Coronary artery (tissue), 2 donors: Measurements from ENCODE around the gene PKD2L1.

ENCODE experiments used
- DNase-seq: peaks from one replicate; pipeline ENCODE4 v3.0.0-alpha.2; 2017; ENCODE audit warnings: low spot score
- H3K27ac ChIP-seq, 2 donors: fragments of 200-600 bp; sonication (generic); one replicate each; pipeline ENCODE4 v1.5.1; 2016 to 2019
- H3K4me3 ChIP-seq: fragments of 200-600 bp; sonication (generic); 2 replicates; pipeline ENCODE4 v1.5.1; 2016; ENCODE audit warnings: mild to moderate bottlenecking, moderate library complexity
- TF ChIP-seq, protein P1 (sequence below): fragments of 200-600 bp; sonication (generic); IDR thresholded peaks from one replicate; pipeline ENCODE4 v1.5.1; 2019; ENCODE audit warnings: antibody characterized with exemption

The PKD2L1 gene

DNA sequence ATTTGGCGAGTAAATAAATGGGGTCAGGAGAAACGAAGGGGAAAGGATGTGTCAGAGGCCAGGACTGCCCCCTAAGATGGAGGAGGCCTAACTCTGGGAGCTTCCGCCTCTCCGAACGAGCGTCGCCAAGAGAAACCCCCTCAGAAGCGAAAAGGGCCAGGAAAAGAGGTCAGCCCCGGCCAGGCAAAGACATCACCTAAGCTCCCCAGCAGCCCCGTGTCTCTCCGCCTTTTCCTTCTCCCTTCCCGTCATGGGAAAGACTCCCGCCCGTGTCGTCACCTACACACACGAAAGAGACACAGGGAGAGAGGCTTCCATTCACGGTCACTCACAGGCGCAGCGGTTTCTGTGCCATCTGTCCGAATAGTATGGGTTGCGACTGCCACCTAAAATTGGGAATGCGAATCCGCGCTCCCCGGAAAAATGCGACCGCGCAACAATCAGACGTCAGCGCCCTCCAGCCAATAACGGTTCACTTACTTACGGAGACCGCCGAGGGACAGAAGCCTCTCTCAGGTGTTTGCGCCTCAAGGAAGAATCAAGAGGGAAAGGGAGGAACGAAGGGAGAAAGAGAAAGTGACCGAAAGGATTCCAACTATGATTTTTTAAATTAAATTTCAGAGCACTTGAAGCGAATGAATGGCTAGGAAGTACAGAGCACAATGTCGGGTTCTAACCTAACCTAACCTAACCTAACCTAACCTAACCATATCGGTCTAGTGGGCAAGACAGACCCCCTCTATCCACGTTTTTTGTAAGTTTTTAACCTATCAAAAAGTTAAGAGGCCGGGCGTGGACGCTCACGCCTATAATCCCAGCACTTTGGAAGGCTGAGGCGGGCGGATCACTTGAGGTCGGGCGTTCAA, 62.6 kb downstream of the PKD2L1 start, which contains the start of gene CWF19L1:
Gene CWF19L1 (minus strand): TSS at position 400 of the 866 bp plus-strand sequence. CDS start 45 bp downstream, at position 355.
- peak within 1 kb of the TSS; percentile 74 to 81 for H3K27ac ChIP-seq
- DNase-seq = peak; percentile 90
- H3K4me3 ChIP-seq = peak within 1 kb of the TSS; percentile 87
- TF ChIP-seq, protein P1, sequence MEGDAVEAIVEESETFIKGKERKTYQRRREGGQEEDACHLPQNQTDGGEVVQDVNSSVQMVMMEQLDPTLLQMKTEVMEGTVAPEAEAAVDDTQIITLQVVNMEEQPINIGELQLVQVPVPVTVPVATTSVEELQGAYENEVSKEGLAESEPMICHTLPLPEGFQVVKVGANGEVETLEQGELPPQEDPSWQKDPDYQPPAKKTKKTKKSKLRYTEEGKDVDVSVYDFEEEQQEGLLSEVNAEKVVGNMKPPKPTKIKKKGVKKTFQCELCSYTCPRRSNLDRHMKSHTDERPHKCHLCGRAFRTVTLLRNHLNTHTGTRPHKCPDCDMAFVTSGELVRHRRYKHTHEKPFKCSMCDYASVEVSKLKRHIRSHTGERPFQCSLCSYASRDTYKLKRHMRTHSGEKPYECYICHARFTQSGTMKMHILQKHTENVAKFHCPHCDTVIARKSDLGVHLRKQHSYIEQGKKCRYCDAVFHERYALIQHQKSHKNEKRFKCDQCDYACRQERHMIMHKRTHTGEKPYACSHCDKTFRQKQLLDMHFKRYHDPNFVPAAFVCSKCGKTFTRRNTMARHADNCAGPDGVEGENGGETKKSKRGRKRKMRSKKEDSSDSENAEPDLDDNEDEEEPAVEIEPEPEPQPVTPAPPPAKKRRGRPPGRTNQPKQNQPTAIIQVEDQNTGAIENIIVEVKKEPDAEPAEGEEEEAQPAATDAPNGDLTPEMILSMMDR = no peak

DNA sequence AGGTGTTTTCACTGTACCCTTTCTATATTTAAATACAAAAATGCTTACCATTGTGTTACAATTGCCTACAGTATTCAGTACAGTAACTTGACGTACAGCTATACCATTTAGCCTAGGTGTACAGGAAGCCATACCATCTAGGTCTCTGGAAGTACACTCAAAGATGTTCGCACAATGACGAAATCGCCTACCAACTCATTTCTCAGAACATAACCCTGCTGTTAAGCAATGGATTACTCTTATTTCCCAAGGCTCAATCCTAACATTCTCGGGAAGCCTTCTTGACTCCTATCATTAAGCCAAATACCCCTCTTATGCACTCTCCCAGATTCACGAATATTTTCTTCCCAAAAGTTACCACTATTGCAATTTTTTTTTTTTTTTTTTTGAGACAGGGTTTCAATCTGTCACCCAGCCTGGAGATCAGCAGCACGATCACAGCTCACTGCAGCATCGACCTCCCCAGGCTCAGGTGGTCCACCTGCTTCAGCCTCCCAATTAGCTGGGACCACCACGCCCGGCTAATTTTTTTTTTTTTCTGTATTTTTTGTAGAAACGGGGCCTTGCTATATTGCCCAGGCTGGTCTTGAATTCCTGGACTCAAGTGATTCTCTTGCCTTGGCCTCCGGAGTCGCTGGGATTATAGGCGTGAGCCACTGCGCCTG, 64.1 kb downstream of the PKD2L1 start:
- H3K27ac ChIP-seq = no peak overlapping the region
- TF ChIP-seq, protein P1 = no peak
- no peak overlapping the region for H3K4me3 ChIP-seq
- DNase-seq = no peak

DNA sequence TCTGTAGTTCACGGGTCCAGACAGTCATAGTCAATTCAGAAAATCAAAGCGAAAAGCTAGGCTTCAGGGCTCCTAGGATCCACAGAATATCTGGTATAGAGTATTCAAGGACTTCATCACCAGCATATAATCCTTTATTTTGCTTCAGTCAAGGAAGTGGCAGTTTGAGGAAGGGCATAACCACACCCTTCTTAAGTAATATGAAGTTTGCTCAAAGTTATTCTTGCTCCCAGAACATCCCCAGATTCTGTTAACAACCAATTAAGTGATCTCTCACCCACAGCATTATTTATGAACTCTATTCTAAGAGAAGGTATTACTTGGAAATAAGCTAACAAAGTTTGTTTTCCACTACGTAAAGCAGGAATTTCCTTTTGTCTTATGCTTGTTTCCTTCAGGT, 75.8 kb downstream of the PKD2L1 start:
- TF ChIP-seq, protein P1 = no peak
- DNase-seq = no peak
- no peak overlapping the region for H3K27ac ChIP-seq

DNA sequence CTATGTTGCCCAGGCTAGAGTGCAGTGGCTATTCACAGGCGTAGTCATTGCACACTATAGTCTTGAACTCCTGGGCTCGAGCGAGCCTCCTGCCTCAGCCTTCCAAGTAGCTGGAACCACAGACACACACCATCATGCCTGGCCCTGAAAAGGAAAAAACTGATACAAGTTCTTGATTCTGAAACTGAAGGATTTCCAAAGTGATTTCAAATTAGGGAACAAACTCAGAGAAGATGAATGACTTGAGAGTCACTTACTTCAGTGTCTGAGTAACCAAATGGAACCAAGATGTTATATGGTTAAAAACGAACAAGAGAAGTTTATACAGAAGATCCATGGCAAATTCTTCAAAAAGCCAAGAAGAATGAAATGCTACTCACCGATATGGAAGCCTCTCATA, 77.0 kb downstream of the PKD2L1 start:
- DNase-seq = no peak
- Histone ChIP-seq H3K27ac (no peak overlapping the region), H3K4me3 (no peak overlapping the region)
- TF ChIP-seq, protein P1 = no peak

More for the DNA sequence above, 75.8 kb downstream of the PKD2L1 start:
- no peak overlapping the region for H3K4me3 ChIP-seq

DNA sequence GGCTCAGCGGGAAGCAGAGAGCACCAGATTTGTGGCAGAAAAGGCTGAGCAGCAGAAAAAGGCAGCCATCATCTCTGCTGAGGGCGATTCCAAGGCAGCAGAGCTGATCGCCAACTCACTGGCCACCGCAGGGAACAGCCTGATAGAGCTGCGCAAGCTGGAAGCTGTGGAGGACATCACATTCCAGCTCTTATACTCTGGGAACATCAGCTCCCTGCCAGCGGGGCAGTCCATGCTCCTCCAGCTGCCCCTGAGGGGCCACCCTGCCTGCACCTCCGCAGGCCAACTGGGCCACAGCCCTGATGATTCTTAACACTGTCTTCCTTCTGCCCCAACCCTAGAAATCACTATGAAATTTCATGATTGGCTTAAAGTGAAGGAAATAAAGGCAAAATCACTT, 81.2 kb downstream of the PKD2L1 start:
- Histone ChIP-seq H3K27ac (no peak overlapping the region), H3K4me3 (no peak overlapping the region)
- TF ChIP-seq, protein P1 = no peak
- DNase-seq = no peak

DNA sequence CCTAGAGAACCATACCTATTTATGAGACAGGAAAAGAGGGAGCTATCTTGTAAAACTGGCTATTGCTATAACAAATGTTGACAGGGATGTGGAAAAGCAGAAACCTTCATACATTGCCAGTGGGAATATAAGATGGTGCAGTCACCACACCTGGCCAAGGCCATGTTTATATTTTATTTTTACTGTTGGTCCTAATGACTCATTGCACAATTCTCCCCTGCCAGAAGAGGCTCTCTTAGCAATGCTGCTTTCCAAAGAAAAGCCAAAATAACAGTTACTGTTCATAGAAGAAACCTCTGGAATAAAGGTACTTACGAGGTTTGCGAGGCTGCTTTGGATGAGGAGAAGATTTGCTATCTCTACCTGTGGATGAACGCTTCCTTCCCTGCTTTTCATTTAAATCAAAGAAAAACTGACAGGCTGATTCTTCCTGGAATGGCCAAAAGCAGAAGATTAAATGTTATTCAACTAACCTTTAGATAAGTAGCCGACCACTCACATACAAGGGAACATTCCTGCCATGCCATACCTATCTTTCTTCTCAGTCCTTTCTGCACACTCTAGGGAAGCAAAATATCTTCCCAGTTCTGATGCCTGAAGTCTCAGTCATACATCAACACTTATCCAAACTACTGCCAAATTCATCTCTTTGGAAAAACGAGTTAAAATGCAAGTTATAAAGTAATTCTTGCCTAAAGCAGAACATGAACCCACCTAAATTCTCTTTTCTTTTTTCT, 84.4 kb downstream of the PKD2L1 start:
- TF ChIP-seq, protein P1 = no peak
- Histone ChIP-seq H3K27ac (no peak overlapping the region), H3K4me3 (no peak overlapping the region)
- DNase-seq = no peak
